HG03469 (cell line): ENCODE results near the gene FOXO4.

Source experiments
- ATAC-seq: cut with Tn5 transposase; IDR thresholded peaks from one replicate; pipeline ENCODE4 v1.9.1; 2021; ENCODE audit warnings: mild to moderate bottlenecking, moderate library complexity, moderate number of reproducible peaks; ENCODE audit not compliant: unreplicated experiment

FOXO4 gene

DNA sequence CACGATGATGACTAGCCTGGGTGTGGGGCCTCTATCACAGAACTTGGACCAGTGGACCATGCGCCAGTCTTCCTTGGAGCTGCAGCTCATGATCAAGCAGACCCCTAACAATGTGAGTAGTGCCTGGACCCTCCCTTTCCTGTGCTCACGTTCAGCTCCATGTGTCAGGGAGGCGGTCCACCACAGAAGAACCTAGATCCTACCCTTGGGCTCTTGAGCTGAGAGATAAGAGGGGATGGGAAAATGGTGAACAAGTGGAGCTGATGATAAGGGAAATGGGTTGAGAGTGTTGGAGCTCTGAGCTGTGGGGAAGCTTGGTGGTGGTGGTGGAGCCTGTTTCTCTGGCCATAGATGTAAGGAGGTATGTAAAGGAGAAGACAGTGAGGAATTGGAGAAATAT is 35.9 kb downstream of the FOXO4 start:
- ATAC-seq = no peak

DNA sequence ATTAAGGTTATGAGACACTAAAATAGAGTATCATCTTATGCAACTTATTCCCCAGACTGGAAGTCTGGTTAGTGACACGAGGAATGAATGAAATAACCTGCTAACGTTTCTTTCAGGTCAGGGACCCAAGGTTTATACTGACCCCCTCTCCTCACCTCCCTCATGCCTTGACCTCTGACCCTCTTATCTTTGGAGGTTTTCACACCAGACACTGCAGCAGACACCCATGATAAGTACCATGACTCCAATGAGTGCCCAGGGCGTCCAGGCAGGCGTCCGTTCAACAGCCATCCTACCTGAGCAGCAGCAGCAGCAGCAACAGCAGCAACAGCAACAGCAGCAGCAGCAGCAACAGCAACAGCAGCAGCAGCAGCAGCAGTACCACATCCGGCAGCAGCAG is 44.8 kb downstream of the FOXO4 start:
- ATAC-seq = no peak

DNA sequence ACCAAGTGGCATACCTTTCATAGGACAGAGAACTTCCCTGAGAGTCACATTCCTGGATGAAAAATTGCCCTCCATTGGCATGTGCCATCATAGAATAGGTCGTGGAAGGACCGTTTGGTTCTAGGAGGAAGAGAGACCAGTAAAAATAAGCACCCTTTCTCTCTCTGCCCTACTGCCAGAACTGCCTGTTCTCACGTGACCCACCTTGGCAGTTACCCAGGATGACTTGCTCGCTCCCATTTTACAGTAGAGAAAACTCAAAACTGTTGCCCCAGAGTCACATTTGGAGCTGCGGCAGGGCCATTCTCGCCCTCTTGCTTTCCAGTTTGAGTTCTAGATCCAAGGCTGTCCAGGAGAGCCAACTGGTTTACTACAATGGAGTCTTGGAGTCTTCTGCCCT is 47.9 kb downstream of the FOXO4 start:
- no peak for ATAC-seq

DNA sequence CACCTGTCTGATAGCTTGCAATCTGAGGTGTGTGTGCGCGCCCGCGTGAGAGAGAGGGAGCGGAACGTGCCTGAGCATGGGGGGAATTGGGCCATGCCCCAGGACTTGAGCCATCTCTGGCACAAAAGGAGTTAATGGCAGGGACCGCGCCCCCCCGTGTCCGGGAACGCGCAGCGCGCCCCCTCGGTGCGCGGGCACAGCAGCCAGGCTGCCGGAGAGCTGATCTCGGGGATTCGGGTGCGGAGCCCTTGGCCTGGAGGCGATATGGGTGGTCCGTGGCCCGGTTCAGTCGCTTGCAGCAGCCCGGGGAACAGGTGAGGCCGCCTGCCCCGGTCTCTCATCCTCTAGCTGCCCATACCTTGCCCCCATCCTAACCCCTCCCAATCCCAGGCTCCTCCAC is 49.0 kb downstream of the FOXO4 start, which contains the start of gene NLGN3:
TSS of gene NLGN3 (plus strand) at position 191 of the 400 bp plus-strand sequence. CDS start 2,909 bp downstream, outside the sequence.
- ATAC-seq = no peak

DNA sequence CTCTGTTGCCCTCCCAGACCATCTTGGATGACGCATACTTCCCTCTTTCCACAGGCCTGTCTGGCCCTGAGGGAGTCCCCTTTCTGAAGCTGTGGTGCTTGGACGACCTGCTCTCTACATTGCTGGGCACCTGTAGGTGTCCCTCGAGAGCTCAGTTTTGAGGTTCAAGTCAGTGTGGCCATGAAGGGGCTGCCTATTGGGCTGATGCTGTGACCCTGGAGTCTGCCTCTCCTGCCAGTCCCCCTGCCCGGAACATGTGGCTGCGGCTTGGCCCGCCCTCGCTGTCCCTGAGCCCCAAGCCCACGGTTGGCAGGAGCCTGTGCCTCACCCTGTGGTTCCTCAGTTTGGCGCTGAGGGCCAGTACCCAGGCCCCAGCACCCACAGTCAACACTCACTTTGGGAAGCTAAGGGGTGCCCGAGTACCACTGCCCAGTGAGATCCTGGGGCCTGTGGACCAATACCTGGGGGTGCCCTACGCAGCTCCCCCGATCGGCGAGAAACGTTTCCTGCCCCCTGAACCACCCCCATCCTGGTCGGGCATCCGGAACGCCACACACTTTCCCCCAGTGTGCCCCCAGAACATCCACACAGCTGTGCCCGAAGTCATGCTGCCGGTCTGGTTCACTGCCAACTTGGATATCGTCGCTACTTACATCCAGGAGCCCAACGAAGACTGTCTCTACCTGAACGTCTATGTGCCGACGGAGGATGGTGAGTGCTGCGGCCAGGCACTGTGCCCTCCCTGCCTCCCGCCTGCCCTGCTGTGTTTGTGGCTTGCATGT is 52.0 kb downstream of the FOXO4 start:
- ATAC-seq = no peak

DNA sequence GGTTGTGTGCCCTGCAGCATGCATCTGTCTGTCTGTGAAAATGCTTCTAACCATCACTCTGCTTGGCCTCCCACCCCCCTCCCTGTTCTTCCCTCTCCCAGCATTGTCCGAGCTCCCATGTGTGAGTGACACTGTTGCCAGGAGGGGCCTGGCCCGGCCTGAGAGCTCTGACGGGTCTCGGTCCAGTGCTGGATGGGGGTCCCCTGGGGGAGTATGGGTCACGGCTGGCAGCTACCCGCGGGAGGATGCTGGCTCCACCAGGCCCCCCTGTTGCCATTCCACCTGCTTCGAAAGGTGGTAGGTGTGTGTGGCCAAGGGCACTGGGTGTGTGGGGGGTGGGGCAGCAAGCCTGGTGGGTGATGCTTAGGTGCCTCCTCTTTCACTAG is 52.6 kb downstream of the FOXO4 start:
- ATAC-seq = no peak

DNA sequence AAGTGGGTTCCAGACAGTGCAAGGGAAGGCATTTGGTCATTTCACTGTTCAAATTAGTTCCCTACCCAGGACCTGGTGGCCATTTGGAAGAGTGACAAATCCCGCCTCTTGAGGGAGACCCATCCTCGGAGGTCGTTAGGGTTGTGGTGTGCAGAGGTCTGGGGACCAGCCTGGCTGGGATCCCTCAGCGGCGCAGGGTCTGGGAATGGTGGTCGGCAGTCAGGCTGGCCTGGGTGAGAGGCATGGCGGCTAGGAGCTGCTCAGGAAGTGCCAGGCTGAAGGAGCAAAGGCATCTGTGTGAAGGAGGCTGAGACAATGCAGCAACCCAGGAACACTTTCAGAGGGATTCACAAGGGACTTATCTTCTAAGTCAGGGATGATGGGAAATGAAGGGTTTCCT is 55.7 kb downstream of the FOXO4 start:
- no peak for ATAC-seq
